HG03066 (cell line): ENCODE measurements around the gene CYCS.
"Not testable (repeated sequence)": the region's sequence is repeated elsewhere in the genome, so short reads cannot be mapped to it uniquely, and the experiment has no call there.

Experiments
- ATAC-seq: cut with Tn5 transposase; IDR thresholded peaks from one replicate; pipeline ENCODE4 v1.9.1; 2021; ENCODE audit warnings: low read depth; ENCODE audit not compliant: unreplicated experiment

Gene CYCS

GRCh38 chr7:25119102-25119501, 6.0 kb downstream of the CYCS start:
- no peak for ATAC-seq

- peak; percentile 34 for ATAC-seq
These were observed 6.9 kb downstream of the CYCS start for GRCh38 chr7:25118048-25118753.

GRCh38 chr7:25117226-25118047, 7.6 kb downstream of the CYCS start:
- peak; percentile 87 for ATAC-seq

- ATAC-seq: no peak
These were observed 8.4 kb downstream of the CYCS start for GRCh38 chr7:25116621-25117020.

- not testable (repeated sequence) for ATAC-seq
These were observed 14.5 kb downstream of the CYCS start for GRCh38 chr7:25110514-25110913.

- ATAC-seq: no peak
These were observed 15.8 kb downstream of the CYCS start for GRCh38 chr7:25109276-25109675.

GRCh38 chr7:25105911-25106310, 19.1 kb downstream of the CYCS start:
- ATAC-seq: no peak

- no peak for ATAC-seq
These were observed 21.3 kb downstream of the CYCS start for GRCh38 chr7:25103773-25104172.

GRCh38 chr7:25101817-25102216, 23.2 kb downstream of the CYCS start:
- no peak for ATAC-seq

GRCh38 chr7:25098096-25099046, 26.7 kb downstream of the CYCS start:
- peak; percentile 67 for ATAC-seq

GRCh38 chr7:25095516-25096345, 29.3 kb downstream of the CYCS start:
- ATAC-seq: no peak

GRCh38 chr7:25093268-25093826, 31.7 kb downstream of the CYCS start:
- peak; percentile 79 for ATAC-seq

- ATAC-seq: no peak
These were observed 33.3 kb downstream of the CYCS start for GRCh38 chr7:25091779-25092178.

- ATAC-seq: no peak
These were observed 33.9 kb downstream of the CYCS start for GRCh38 chr7:25091176-25091575.

GRCh38 chr7:25090374-25090773, 34.7 kb downstream of the CYCS start:
- no peak for ATAC-seq

- peak; percentile 95 for ATAC-seq
These were observed 37.2 kb downstream of the CYCS start for GRCh38 chr7:25087855-25088254.

- ATAC-seq: no peak
These were observed 40.2 kb downstream of the CYCS start for GRCh38 chr7:25084821-25085220.

GRCh38 chr7:25083201-25083600, 41.9 kb downstream of the CYCS start:
- ATAC-seq: no peak

- not testable (repeated sequence) for ATAC-seq
These were observed 43.0 kb downstream of the CYCS start for GRCh38 chr7:25082041-25082440.

- ATAC-seq: no peak
These were observed 48.0 kb downstream of the CYCS start for GRCh38 chr7:25077096-25077495.
